Daoy (cell line): ENCODE measurements around the gene CAPN11. TPM values are rescaled to one million over a fixed set of nuclear protein-coding genes. Genes with fewer than 3 reads are reported as not detected.
A peak's percentile ranks its signal among the peaks of the same experiment; 100 is the strongest.
"Not testable (repeated sequence)": the region's sequence is repeated elsewhere in the genome, so short reads cannot be mapped to it uniquely, and the experiment has no call there.

ENCODE experiments used
- DNase-seq: peaks from one replicate; pipeline ENCODE4 v3.0.0-alpha.2; 2015; ENCODE audit warnings: low read depth
- total RNA-seq: library from RNA; depleted of rRNA; stranded (reverse); fragments of >200 nt; shearing (Covaris generic); gene quantifications from 2 replicates; pipeline ENCODE4 v1.2.3, GENCODE V29; 2014

Gene CAPN11
- total RNA-seq, 1 experiment from 2014 or later, result not detected

DNA sequence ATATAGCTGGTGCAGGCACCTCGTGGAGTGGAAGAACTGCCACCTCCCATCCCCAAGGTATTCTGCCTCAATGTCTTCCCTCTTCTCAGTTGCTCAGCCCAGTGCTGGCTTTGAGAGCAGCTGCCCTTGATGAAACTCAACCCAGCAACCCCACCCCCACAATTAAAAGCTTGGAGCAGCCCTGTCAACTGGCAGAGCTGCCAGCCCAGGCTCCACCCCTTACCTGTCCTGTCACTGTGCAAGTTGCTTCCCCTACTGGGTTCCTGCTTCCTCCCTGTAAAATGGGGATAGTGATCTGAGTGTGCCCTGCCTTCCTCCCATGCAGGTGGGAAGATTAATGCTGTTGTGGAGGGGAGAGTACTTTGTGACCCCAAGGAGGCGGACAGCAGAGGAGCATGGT, 26.7 kb upstream of the CAPN11 start:
- DNase-seq, result no peak

DNA sequence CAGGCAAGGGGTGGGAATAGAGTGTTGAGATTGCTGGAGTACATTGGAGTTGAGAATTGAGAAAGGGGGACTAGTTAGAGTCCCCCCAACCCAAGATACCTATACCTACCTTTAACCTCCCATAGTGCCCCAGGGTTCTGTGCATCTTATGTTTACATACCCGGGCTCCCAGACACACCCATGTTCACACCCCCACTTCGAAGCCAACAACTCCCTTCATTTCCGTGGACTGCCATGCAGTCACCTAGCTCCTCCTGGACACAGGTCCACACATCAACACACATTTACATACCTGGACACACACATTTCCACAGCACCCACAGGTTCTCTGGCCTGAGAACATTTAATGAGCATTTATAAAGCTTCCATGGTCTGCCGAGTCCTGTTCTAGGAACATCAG, 26.1 kb upstream of the CAPN11 start:
- no peak for DNase-seq

DNA sequence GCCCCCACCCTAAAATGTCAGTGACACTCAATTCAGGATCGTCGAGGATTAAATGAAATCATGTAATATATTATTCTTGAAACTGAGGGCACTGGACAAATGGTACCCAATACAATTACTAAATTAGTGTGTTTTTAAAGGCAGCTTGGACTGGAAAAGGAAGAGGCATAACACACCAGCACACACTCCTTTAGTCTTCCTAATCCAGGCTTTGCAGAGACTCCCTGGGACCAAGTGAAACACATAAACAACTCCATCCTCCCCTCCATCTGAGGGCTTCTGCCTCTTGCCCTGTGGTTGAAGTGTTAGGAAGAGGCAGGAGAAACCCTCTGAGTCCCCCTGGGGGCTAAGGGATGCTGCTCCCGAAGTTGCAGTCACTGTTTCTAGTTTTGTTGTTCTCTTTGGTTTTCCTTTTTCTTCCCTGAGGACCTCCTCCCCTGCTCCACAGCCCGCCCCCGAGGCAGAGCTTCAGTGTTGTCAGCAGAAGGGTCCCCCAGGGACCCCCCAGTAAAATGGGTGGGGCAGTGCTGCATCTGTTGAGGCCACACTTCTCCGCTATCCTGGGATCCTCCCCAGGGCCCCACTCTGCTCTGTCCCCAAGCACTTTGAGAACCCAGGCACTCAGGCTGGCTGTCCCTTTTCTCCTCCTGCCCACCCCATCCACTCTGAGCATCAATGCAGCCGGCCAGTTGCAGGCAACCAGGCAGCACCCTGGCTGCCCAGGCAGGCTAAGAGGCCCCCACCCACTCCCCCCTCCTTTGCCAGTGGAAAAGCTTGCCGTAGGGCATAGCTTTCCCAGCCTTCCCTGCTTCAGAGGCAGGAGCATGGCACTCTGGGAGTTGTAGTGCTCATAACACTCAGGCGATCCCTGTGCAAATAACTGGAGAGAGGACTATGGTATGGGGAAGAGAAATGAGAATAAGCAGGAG, 25.4 kb upstream of the CAPN11 start:
- peak; percentile 49 for DNase-seq

DNA sequence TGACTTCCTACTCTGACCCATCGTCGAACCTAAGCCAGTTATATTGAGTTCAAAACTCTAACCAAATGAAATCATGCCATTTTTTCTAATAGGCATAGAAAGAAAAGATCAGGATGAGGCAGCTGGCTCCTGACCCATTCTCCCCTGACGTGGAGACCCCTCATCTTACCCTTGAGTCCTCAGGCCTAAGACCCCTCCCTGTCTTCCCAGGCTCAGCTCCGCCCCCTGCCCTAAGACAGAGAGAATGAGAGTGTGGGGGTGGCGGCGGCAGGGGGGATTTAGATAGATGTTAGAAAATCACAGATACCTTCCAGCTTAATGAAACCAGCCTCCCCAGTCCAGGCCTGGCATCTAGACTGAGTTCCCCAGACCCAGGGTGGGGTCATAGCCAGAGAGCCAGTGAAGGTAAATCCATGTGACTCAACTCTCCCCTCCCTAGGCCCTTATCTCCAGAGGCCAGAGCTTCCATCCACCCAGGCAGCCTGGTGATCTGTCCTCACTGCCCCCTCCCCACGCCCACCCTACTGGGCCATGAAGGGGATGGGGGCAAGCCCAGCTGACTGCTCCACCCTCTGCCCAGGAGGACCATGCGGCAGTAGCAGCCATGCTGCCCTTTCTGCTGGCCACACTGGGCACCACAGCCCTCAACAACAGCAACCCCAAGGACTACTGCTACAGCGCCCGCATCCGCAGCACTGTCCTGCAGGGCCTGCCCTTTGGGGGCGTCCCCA, 24.5 kb upstream of the CAPN11 start:
- no peak for DNase-seq

DNA sequence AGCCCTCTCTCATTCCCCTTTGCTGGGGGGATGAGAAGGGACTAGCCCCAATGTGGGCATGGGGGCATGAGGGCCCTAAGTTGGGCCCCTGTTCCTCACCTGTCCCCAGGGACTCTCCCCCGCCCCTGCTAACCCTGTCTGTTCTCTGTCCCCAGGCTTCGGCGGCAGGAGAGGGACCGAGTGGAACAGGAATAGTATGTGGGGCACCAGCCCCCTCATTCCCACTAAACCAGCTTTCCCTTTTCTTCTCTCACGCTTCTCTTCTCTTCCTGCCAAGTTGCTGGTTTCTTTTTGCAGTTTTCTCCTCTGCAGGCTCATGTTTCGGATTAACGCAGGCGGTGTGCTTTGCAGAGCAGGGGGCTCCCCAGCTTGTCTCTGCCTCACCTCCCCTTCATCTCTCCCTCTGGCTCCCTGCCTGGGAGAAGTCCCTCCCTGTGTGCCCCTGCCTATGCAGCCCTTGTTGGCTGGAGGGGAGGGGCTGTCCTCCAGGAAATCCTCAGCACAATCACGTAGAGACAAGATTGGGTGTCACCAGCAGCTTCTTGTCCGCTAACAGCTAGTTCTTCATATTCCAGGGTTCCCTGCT, 23.4 kb upstream of the CAPN11 start:
- DNase-seq, result no peak

DNA sequence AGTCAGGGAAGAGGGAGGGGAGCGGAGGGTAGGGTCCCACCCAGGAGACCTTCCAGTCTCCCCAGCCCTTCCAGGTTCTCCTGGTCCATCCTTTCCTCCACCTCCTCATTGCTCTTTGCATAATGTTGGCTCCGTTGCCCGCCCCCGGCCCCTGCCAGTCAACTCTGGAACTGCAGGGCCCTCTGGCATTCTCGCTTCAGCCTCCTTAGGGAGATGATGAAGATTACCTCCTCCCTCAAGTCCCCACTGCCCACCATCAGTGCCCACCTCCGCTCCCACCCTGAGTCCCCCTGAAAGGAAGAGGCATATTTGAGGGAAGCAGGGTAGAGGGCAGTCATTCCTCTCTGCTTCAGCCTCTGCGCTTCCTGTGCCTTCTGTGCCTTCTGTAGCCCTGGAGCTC, 22.7 kb upstream of the CAPN11 start:
- no peak for DNase-seq

DNA sequence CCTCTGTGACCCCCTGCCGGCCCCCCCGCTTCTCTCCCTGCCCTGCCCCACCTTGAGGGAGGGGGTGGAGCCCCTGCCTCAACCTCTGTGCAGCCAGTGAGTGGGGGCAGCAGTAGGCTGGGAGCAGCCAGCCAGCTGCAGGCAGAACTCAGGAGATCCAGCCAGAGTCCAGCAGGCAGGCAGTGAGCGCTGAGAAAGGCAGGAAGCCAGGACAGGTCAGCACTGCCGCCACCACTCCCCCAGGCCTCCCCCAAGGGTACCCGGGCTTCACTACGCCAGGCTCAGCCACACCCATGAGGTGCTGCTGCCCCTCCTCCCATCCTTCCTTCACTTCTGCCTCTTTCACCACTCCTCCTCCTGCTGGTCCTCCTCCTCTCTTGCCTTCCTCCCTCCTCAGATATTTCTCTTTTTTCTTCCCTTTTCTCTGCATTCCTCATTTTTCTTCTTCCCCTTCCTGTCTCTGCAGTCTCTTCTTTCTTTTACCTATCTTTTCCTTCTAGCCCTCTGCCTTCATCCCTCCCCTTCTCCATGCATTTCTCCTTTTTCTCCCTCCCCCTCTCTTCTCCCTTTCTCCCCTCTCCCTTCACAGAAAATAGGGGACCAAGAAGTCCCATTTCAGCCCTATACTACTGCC, 19.8 kb upstream of the CAPN11 start:
- no peak for DNase-seq

DNA sequence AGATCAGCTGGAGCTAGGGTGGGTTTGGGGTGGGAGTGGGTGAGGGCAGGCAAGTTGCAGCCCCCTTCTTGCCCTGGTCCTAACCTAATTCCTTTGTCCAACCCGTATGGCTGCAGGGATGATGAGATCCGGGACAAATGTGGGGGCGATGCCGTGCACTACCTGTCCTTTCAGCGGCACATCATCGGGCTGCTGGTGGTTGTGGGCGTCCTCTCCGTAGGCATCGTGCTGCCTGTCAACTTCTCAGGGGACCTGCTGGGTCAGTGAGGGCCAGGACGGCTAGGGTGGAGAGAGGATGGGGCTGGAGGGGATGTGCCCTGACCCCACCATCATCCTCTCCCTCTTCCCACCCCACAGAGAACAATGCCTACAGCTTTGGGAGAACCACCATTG, 19.3 kb upstream of the CAPN11 start:
- no peak for DNase-seq

DNA sequence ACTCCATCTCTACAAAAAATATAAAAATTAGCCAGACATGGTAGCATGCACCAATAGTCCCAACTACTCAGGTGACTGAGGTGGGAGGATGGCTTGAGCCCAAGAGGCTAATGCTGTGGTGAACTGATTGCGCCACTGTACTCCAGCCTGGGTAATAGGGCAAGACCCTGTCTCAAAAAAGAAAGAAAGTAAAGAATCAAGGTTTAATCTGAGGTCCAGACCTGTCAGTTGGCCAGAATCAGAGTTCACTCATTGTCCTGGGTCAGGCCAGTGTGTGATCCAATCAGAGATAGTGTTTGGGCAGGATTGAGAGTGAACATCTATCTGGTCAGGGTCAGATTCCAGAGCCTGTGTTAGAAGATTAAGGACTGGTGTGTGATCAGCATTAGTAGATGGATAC, 15.8 kb upstream of the CAPN11 start:
- DNase-seq, result no peak

DNA sequence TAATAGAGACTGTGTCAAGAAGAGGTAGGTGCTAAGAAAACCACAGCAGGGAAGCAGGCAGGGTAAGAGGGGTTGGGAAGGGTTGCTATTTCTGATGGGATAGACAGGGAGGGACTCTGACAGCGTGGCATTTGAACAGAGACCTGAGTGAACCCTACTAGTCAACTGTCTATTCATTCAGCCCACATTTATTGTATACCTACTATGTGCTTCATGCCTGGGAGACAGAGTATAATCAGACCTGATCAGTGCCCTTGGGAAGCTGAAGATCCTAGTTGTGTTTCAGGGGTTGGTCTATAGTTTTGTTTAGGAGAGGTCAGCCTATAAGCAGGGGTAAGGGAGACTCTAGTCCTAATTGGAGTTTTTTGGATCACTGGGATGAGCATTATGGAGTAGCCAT, 14.9 kb upstream of the CAPN11 start:
- no peak for DNase-seq

DNA sequence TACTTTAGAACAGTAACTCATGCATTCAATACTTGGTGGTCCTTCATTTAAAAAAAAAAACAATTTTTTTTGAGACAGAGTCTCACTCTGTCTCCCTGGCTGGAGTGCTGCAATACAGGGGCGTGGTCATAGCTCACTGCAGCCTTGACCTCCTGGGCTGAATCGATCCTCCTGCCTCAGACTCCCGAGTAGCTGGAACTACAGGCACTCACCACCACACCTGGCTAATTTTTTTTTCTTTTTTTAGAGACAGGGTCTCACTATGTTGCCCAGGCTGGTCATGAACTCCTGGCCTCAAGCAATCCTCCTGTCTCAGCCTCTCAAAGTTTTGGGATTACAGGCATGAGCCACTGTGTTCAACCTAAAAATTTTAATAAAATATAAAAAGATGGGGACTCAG, 14.1 kb upstream of the CAPN11 start:
- not testable (repeated sequence) for DNase-seq

DNA sequence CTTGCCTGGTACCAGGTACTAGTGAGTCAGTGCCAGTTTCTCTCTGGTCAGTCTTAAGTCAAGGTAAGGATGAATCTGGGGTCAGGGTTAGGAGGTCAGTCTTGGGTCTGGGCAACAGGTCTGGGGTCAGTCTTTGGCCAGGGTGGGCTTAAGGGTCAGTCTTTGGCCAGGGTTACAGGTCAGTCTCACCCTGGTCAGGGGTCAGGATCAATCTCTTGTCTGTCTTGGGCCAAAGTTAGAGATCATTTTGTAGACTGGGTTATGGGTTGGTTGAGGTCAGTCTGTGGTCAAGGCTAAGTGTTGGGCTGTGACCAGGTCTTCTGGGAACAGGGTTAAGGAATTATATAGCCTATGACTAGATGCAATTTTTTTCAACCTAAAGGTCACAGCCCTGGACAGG, 12.8 kb upstream of the CAPN11 start:
- DNase-seq, result no peak

DNA sequence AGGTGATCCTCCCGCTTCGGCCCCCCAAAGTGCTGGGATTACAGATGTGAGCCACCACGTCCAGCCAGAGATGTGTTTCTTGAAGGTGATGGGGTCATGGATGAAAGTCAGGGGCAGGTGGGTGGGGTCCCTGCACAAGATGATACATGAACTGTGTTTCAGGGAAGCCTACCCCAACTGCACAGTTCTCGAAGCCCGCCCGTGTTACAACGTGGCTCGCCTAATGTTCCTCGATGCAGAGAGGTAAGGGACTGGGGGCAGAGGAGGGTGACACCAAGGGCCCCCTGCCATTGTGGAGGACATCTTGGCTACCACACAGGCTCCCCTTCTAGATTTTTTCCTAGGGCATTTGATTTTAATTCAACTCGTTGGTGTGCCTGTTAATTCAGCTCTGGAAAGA, 11.9 kb upstream of the CAPN11 start:
- no peak for DNase-seq

DNA sequence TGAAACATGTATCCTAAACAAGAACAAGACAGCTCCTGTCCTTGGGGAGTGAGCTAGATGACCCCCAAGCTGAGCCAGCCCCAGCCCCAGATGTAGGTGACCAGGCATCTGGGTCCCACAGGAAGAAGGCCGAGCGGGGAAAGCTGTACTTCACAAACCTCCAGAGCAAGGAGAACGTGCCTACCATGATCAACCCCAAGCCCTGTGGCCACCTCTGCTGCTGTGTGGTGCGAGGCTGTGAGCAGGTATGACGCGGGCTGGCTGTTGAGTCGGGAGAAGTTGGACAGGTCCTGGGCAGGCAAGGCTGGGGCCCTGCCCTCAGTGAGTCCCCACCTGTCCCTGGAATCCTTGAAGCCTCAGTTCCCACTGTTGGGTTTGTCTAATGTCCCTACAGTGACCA, 11.4 kb upstream of the CAPN11 start:
- DNase-seq, result no peak

DNA sequence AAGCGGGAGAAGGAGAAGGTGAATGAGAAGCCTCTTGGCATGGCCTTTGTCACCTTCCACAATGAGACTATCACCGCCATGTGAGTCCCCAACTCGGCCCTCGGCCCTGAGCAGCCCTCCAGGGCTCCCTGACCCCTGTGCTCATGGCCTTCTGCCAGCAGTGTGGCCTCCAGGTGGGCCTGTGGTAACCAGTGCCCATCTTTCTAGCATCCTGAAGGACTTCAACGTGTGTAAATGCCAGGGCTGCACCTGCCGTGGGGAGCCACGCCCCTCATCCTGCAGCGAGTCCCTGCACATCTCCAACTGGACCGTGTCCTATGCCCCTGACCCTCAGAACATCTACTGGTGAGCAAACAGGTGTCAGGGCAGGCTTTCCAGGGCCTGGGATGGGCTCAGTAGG, 10.3 kb upstream of the CAPN11 start:
- no peak for DNase-seq

DNA sequence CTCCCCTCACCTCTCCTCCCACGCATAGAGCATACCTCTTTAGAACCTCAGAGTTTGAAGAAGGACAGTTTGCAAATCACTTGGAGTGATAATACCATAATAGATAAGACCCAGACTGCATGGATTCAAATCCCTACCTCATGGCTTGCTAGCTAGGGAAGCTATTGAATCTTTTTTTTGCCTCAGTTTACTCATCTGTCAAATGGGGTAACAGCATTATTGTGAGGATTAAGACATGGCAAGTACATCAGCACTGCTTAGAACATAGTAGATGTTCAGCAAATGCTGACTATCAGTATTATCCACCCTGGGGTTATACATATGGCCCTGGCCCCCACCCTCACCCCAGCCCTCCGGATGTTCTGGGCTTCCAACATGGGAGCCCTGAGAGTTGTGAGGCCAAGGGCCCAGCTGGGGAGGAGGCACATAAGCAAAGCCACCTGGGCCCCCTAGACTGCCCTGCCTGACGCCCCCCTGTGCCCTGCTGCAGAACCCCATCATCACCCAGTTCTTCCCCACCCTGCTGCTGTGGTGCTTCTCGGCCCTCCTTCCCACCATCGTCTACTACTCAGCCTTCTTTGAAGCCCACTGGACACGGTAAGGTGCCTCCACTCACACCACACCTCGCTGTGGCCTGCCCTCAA, 9.1 kb upstream of the CAPN11 start:
- no peak for DNase-seq

DNA sequence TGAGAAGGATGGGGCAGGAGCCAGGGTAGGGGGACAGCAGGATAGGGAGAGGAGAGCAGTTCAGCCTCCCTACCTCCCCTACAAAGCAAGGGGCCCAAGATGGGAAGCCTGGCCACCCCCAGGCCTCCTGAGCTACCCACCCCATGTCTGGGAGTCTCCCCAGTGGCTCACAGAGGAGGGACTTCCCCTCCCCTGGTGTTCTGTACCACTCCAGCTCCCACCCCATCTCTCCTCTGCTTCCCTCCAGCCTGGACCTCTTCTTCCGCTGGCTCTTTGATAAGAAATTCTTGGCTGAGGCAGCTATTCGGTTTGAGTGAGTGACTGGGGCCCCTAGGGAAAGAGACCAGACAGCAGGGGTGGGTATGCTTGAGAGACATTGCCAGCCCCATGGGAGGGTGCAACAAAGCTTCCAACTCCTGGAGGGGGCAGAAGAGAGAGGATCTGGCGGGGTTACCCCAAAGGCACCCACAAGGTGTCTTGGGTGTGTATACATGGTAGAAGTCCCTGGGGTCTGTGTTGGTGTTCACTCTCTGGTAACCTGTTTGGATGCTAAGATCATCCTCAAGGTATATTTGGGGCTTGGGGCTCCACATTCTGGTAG, 8.2 kb upstream of the CAPN11 start:
- no peak for DNase-seq

DNA sequence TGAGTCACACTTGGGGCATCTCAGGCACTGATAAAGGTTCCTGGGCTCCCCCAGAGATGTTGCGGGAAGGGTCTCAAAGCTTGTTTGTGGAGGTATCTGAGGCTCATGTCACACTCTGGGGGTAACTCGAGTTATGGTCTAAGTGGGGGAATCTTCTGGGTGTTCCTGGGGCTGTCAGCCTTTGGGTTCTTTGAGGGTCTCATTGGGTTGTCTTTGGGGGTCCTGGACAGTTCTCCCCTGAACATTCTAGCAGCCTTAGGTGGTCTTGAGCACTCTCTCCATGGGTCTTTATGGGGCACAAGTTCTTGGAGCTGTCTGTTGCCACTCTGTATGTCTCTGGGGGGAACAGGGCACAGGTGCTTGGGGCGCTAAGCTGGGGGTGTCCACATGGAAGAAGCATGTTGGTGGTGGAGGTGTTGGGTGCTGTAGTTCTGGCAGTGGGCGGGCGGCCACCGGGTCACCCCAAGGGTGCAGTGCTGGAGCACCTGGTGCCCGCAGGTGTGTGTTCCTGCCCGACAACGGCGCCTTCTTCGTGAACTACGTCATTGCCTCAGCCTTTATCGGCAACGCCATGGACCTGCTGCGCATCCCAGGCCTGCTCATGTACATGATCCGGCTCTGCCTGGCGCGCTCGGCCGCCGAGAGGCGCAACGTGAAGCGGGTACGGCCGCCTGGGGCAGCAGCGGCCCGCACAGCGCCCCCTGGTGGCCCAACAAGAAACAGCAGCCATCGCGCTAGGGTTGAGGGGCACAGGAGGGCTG, 7.1 kb upstream of the CAPN11 start:
- DNase-seq, result peak; percentile 83

DNA sequence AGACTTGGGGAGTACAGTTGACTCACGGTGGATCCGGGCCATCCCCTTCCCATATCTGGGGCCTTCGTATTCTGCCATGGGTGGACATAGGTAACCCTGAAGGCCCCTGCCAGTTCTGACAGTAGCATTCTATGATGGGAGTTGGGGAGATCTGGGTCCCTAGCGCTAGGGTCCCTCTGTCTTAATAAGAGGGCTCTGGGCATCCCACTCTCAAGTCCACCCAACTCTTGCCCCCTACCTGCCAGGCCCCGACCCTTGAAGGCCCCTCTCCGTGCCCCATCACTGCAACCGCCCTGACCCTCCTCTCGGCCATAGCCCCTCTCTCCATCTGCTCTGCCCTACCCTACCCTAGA, 6.5 kb upstream of the CAPN11 start:
- DNase-seq, result no peak

DNA sequence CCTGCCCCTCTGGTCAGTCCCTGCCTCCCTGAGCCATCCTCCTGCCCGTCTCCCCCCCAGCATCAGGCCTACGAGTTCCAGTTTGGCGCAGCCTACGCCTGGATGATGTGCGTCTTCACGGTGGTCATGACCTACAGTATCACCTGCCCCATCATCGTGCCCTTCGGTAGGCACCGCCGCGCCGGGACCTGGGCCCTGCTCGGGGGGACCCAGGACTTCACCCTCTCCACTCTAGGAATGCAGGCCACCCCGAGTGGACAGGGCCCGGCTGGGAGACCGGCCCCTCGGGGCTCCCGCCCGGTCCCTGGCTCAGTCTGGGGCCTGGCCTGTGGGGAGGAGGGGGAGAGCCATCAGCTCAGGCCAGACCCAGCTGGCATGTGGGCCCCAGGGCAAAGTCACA, 6.1 kb upstream of the CAPN11 start:
- DNase-seq, result no peak

DNA sequence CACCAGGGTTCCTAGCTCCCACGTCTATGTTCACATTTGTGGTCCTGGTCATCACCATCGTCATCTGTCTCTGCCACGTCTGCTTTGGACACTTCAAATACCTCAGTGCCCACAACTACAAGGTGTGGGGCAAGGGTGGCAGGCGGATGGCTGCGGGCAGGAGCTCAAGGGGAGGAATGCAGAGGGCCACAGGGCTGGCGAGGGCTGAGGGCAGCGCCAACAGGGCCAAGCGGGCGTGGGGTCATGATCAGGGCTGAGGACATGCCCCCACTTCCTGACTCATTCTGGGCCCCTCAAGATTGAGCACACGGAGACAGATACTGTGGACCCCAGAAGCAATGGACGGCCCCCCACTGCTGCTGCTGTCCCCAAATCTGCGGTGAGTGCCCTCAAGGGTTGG, 4.6 kb upstream of the CAPN11 start:
- no peak for DNase-seq
